ENCODE measurements around the gene PNLIPRP2. TPM values are rescaled to one million over a fixed set of nuclear protein-coding genes. Genes with fewer than 3 reads are reported as not detected.

The PNLIPRP2 gene
- total RNA-seq, 1 experiment from 2014 or later, result 1.1 TPM

DNA sequence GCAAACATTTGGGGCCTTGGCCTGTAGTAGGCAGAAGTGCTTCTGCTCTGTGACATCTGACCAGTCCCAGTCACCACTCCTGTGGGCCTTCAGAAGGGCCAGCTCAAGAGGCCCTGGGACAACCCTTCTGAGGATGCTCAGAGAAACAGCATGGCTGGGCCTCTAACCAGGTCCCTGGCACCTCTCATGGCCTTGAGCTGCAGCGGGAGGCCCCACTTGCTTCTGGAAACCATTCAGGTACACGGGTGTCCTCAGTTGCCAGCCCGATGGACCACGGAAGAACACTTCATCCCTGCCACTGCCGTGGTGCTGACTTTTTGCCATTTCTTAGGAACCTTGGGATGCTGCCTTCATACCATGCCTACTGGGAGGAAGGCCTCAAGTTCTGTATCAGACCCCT, 64.0 kb downstream of the PNLIPRP2 start:
- peaks cover 0 to 6% of the 10 kb centered on the region in 2 experiments; a peak in 1 of 4 replicates for H3K4me1 ChIP-seq (ENCODE audit: control insufficient read depth in 1 of 2, insufficient read depth in 2 of 2, low read length in 2 of 2)
- H3K9me2 ChIP-seq (ENCODE audit: insufficient read depth), result no peaks in the 10 kb centered on the region
- H3K4me3 ChIP-seq (replicated peaks in 1 of 2; ENCODE audit: low read depth in 1 of 2, low read length in 2 of 2), result no peak overlapping the region
- H3K9ac ChIP-seq (ENCODE audit: low read length), result no peak overlapping the region
- H4K20me1 ChIP-seq (ENCODE audit: insufficient read depth), result no peaks in the 10 kb centered on the region
- H2AFZ ChIP-seq (ENCODE audit: low read depth, low read length, poor library complexity, severe bottlenecking), result no peak overlapping the region
- TF ChIP-seq, protein P1, sequence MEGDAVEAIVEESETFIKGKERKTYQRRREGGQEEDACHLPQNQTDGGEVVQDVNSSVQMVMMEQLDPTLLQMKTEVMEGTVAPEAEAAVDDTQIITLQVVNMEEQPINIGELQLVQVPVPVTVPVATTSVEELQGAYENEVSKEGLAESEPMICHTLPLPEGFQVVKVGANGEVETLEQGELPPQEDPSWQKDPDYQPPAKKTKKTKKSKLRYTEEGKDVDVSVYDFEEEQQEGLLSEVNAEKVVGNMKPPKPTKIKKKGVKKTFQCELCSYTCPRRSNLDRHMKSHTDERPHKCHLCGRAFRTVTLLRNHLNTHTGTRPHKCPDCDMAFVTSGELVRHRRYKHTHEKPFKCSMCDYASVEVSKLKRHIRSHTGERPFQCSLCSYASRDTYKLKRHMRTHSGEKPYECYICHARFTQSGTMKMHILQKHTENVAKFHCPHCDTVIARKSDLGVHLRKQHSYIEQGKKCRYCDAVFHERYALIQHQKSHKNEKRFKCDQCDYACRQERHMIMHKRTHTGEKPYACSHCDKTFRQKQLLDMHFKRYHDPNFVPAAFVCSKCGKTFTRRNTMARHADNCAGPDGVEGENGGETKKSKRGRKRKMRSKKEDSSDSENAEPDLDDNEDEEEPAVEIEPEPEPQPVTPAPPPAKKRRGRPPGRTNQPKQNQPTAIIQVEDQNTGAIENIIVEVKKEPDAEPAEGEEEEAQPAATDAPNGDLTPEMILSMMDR (IDR thresholded peaks at IDR 0.05 in 2 of 3, conservative IDR thresholded peaks at IDR 0.05 in 1 of 3; ENCODE audit: borderline replicate concordance in 1 of 3, insufficient read depth in 1 of 3, low read depth in 2 of 3, low read length in 2 of 3), result no peak
- TF ChIP-seq, protein P2, sequence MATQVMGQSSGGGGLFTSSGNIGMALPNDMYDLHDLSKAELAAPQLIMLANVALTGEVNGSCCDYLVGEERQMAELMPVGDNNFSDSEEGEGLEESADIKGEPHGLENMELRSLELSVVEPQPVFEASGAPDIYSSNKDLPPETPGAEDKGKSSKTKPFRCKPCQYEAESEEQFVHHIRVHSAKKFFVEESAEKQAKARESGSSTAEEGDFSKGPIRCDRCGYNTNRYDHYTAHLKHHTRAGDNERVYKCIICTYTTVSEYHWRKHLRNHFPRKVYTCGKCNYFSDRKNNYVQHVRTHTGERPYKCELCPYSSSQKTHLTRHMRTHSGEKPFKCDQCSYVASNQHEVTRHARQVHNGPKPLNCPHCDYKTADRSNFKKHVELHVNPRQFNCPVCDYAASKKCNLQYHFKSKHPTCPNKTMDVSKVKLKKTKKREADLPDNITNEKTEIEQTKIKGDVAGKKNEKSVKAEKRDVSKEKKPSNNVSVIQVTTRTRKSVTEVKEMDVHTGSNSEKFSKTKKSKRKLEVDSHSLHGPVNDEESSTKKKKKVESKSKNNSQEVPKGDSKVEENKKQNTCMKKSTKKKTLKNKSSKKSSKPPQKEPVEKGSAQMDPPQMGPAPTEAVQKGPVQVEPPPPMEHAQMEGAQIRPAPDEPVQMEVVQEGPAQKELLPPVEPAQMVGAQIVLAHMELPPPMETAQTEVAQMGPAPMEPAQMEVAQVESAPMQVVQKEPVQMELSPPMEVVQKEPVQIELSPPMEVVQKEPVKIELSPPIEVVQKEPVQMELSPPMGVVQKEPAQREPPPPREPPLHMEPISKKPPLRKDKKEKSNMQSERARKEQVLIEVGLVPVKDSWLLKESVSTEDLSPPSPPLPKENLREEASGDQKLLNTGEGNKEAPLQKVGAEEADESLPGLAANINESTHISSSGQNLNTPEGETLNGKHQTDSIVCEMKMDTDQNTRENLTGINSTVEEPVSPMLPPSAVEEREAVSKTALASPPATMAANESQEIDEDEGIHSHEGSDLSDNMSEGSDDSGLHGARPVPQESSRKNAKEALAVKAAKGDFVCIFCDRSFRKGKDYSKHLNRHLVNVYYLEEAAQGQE (IDR thresholded peaks at IDR 0.05; ENCODE audit: low read depth), result no peak
- TF ChIP-seq, protein P3, sequence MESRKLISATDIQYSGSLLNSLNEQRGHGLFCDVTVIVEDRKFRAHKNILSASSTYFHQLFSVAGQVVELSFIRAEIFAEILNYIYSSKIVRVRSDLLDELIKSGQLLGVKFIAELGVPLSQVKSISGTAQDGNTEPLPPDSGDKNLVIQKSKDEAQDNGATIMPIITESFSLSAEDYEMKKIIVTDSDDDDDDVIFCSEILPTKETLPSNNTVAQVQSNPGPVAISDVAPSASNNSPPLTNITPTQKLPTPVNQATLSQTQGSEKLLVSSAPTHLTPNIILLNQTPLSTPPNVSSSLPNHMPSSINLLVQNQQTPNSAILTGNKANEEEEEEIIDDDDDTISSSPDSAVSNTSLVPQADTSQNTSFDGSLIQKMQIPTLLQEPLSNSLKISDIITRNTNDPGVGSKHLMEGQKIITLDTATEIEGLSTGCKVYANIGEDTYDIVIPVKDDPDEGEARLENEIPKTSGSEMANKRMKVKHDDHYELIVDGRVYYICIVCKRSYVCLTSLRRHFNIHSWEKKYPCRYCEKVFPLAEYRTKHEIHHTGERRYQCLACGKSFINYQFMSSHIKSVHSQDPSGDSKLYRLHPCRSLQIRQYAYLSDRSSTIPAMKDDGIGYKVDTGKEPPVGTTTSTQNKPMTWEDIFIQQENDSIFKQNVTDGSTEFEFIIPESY (IDR thresholded peaks at IDR 0.05; ENCODE audit: extremely low read depth, insufficient replicate concordance, low read length), result no peak
- no peak for TF ChIP-seq SIN3A (IDR thresholded peaks at IDR 0.05; ENCODE audit: low read depth)
- TF ChIP-seq FOSL1 (IDR thresholded peaks at IDR 0.05; ENCODE audit: low read depth), result no peak
- TF ChIP-seq SP1 (IDR thresholded peaks at IDR 0.05; ENCODE audit: low read depth), result no peak
- no peak for TF ChIP-seq POLR2AphosphoS5 (IDR thresholded peaks at IDR 0.05; ENCODE audit: low read depth, low read length)
- TF ChIP-seq SRF (IDR thresholded peaks at IDR 0.05; ENCODE audit: low read depth), result no peak
- TF ChIP-seq EGR1 (IDR thresholded peaks at IDR 0.05; ENCODE audit: low read depth), result no peak
- no peak for TF ChIP-seq CBX3 (IDR thresholded peaks at IDR 0.05; ENCODE audit: low read depth)
- TF ChIP-seq RAD21 (IDR thresholded peaks at IDR 0.05; ENCODE audit: low read depth), result no peak
- TF ChIP-seq JUND (IDR thresholded peaks at IDR 0.05), result no peak
- TF ChIP-seq YY1 (IDR thresholded peaks at IDR 0.05; ENCODE audit: extremely low read depth, insufficient replicate concordance, low read depth, low read length), result no peak
- TF ChIP-seq ZNF274 (IDR thresholded peaks at IDR 0.05; ENCODE audit: low read depth, low read length), result no peak
- ATAC-seq, result no peak
- POLR2A ChIA-PET, result no interaction called here
- no peak overlapping the region for H3K4me2 ChIP-seq (ENCODE audit: low read length)
- H3K9me3 ChIP-seq (ENCODE audit: control insufficient read depth in 1 of 2, insufficient read depth in 1 of 2, low read depth in 1 of 2, low read length in 2 of 2), result no peaks in the 10 kb centered on the region
- CTCF ChIA-PET, result no interaction called here
- H3K27me3 ChIP-seq (ENCODE audit: insufficient read depth, low read length), result no peaks in the 10 kb centered on the region
- no TSS peak for BruUV-seq (replicated peaks)
- intact Hi-C loops (cut with micrococcal nuclease), result no loop called here
- RAD21 ChIA-PET (ENCODE audit: low non-redundant PET in 1 of 2, low total read pairs in 2 of 2, uncharacterized antibody in 2 of 2, unreplicated experiment in 2 of 2), result no interaction called here
- no peaks in the 10 kb centered on the region for H3K79me2 ChIP-seq (ENCODE audit: insufficient read depth, low read length)
- no peak overlapping the region for H3K27ac ChIP-seq (ENCODE audit: low read depth, low read length)
- DNase-seq (ENCODE audit: low read depth, low spot score), result no peak
- no peaks in the 10 kb centered on the region for H3K36me3 ChIP-seq (ENCODE audit: control insufficient read depth in 1 of 2, insufficient read depth in 2 of 2, low read length in 2 of 2)

All from HCT116 (cell line).